CD4-positive, alpha-beta T cell (primary cell): Measurements from ENCODE around the gene SUV39H2. TPM values are rescaled to one million over a fixed set of nuclear protein-coding genes. Genes with fewer than 3 reads are reported as not detected.

Source experiments
- ATAC-seq: fragments of 200-7000 bp; cut with Tn5 transposase; one replicate; pipeline ENCODE4 v1.10.0; 2022; ENCODE audit warnings: mild to moderate bottlenecking; ENCODE audit not compliant: poor library complexity
- CTCF ChIA-PET: fragments of 350-600 bp; sonication (Branson Sonifier 250); formaldehyde crosslinking; loops from one replicate; lab custom pipeline; 2021; ENCODE audit warnings: antibody characterized with exemption, inconsistent platforms; lab: Charles Lee
- POLR2A ChIA-PET: fragments of 350-600 bp; sonication (Branson Sonifier 250); formaldehyde crosslinking; loops from one replicate; lab custom pipeline; 2021; ENCODE audit warnings: antibody characterized with exemption, inconsistent platforms; lab: Charles Lee
- DNase-seq, 14 experiments: peaks; one replicate each; pipeline ENCODE4 v3.0.0-alpha.2; 2013 to 2020; ENCODE audit warnings: mixed read lengths in 2 of 14
- H3K27ac ChIP-seq, 2 donors: one replicate each; pipeline versions ENCODE4 v1.5.1 to v1.7.0; 2013; ENCODE audit warnings: low read length in 2 of 2, low read depth in 1 of 2, mild to moderate bottlenecking in 1 of 2
- H3K27me3 ChIP-seq, 2 experiments: 1 replicate in 1 of 2; 2 replicates in 1 of 2; pipeline versions ENCODE4 v1.6.1 to v1.7.0; 2013; ENCODE audit warnings: low read length in 2 of 2, control low read depth in 1 of 2, mild to moderate bottlenecking in 1 of 2, moderate library complexity in 1 of 2; ENCODE audit not compliant: insufficient read depth in 2 of 2, control insufficient read depth in 1 of 2
- H3K36me3 ChIP-seq: one replicate; pipeline ENCODE4 v1.6.1; 2013; ENCODE audit warnings: low read length, control low read depth; ENCODE audit not compliant: insufficient read depth
- H3K4me1 ChIP-seq: one replicate; pipeline ENCODE4 v1.6.1; 2013; ENCODE audit warnings: low read length, control low read depth; ENCODE audit not compliant: insufficient read depth
- H3K4me3 ChIP-seq: one replicate; pipeline ENCODE4 v1.5.1; 2013; ENCODE audit warnings: mild to moderate bottlenecking, low read length, moderate library complexity
- H3K9me3 ChIP-seq, 2 experiments: 1 replicate in 1 of 2; 2 replicates in 1 of 2; pipeline versions ENCODE4 v1.6.1 to v1.7.0; 2013; ENCODE audit warnings: low read length in 2 of 2, mild to moderate bottlenecking in 2 of 2, control low read depth in 1 of 2, moderate library complexity in 1 of 2; ENCODE audit not compliant: control insufficient read depth in 1 of 2, insufficient read depth in 1 of 2
- H3K27ac Mint-ChIP-seq: one replicate; pipeline ENCODE4 v1.8.0; 2020; ENCODE audit warnings: mixed read lengths
- H3K27me3 Mint-ChIP-seq: one replicate; pipeline ENCODE4 v1.8.0; 2021; ENCODE audit warnings: mixed read lengths
- H3K36me3 Mint-ChIP-seq: one replicate; pipeline ENCODE4 v1.8.0; 2021; ENCODE audit warnings: low read depth, mixed read lengths
- H3K4me1 Mint-ChIP-seq: one replicate; pipeline ENCODE4 v1.8.0; 2021; ENCODE audit warnings: low read depth, mixed read lengths
- H3K4me3 Mint-ChIP-seq: one replicate; pipeline ENCODE4 v1.8.0; 2020; ENCODE audit warnings: mild to moderate bottlenecking, mixed read lengths
- H3K9me3 Mint-ChIP-seq: one replicate; pipeline ENCODE4 v1.8.0; 2020; ENCODE audit warnings: mixed read lengths
- intact Hi-C, 2 experiments: fragments of 100-400 bp; cut with DNase I in 1 of 2; cut with micrococcal nuclease in 1 of 2; formaldehyde crosslinking; loops; one replicate each; pipeline versions ENCODE4 v1.15.1 to v1.9.0; 2023 to 2025; cut with DNase I, micrococcal nuclease
- total RNA-seq, 174 experiments: library from RNA in 2 of 174; stranded (reverse) in 2 of 174; gene quantifications; one replicate each; pipeline ENCODE4 v1.2.3 and lab custom pipeline; 2021 to 2026
- TF ChIP-seq, protein P1 (sequence below): fragments of 200-600 bp; IDR thresholded peaks from one replicate; pipeline ENCODE4 v1.8.0; 2022; ENCODE audit warnings: antibody characterized with exemption, mild to moderate bottlenecking

The SUV39H2 gene
- total RNA-seq, 2 experiments from 2014 or later: 3.4 to 3.5 TPM

GRCh38 chr10:14843327-14843988, 35.2 kb upstream of the SUV39H2 start:
- Histone ChIP-seq H3K4me3 (no peak overlapping the region), H3K4me1 (peaks cover 9% of the 10 kb centered on the region), H3K9me3 (no peaks in the 10 kb centered on the region), H3K27me3 (no peaks in the 10 kb centered on the region), H3K27ac (no peak overlapping the region), H3K36me3 (peaks cover 62% of the 10 kb centered on the region)
- ChIA-PET POLR2A (no interaction called here), CTCF (interaction anchor here (1.3 kb wide), 1 partner anchor 279 kb away, joined by 3 read pairs; no protein-coding TSS in a partner anchor)
- ATAC-seq: no peak
- Mint-ChIP-seq H3K27me3 (no peaks in the 10 kb centered on the region), H3K36me3 (peaks cover 72% of the 10 kb centered on the region), H3K27ac (no peak overlapping the region), H3K4me1 (peaks cover 30% of the 10 kb centered on the region), H3K4me3 (no peak overlapping the region), H3K9me3 (no peaks in the 10 kb centered on the region)
- intact Hi-C loops: no loop called here
- TF ChIP-seq, protein P1, sequence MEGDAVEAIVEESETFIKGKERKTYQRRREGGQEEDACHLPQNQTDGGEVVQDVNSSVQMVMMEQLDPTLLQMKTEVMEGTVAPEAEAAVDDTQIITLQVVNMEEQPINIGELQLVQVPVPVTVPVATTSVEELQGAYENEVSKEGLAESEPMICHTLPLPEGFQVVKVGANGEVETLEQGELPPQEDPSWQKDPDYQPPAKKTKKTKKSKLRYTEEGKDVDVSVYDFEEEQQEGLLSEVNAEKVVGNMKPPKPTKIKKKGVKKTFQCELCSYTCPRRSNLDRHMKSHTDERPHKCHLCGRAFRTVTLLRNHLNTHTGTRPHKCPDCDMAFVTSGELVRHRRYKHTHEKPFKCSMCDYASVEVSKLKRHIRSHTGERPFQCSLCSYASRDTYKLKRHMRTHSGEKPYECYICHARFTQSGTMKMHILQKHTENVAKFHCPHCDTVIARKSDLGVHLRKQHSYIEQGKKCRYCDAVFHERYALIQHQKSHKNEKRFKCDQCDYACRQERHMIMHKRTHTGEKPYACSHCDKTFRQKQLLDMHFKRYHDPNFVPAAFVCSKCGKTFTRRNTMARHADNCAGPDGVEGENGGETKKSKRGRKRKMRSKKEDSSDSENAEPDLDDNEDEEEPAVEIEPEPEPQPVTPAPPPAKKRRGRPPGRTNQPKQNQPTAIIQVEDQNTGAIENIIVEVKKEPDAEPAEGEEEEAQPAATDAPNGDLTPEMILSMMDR: no peak
- no peak for DNase-seq

- Histone ChIP-seq H3K27me3 (no peaks in the 10 kb centered on the region), H3K4me3 (no peak overlapping the region), H3K36me3 (peaks cover 73% of the 10 kb centered on the region), H3K4me1 (no peaks in the 10 kb centered on the region), H3K27ac (no peak overlapping the region), H3K9me3 (no peaks in the 10 kb centered on the region)
- ChIA-PET CTCF (interaction anchor here (0.7 to 0.9 kb wide), 2 partner anchors 525 to 619 kb away, joined by 3 read pairs; no protein-coding TSS in a partner anchor), POLR2A (interaction anchor here (0.9 kb wide), 1 partner anchor 33 kb away, joined by 3 read pairs; the partner anchor contains the start of gene SUV39H2)
- Mint-ChIP-seq H3K27ac (no peak overlapping the region), H3K4me1 (peaks cover 18% of the 10 kb centered on the region), H3K27me3 (no peaks in the 10 kb centered on the region), H3K4me3 (no peak overlapping the region), H3K9me3 (no peaks in the 10 kb centered on the region), H3K36me3 (peaks cover 82% of the 10 kb centered on the region)
- DNase-seq (no peak), ATAC-seq (no peak)
- intact Hi-C loops: no loop called here
- TF ChIP-seq, protein P1: no peak
Observed at GRCh38 chr10:14844948-14845347, 33.7 kb upstream of the SUV39H2 start.

DNA sequence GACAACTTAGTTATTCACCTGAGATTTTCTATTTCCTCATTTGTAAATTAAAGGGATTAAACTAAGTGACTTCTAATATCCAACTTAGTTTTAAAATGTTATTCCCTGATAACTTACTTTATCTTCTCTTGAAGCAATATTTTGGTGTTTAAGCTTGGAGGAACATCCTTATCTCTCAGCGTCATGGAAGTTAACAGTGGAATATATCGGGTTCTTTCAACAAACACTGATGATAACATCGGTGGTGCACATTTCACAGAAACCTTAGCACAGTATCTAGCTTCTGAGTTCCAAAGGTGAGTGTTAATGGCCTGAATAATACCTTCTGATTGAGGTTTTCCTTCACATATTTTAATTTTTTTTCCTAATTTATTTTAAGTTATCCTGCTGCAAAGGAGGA, 26.4 kb upstream of the SUV39H2 start:
- H3K4me3 ChIP-seq: no peak overlapping the region
- no peaks in the 10 kb centered on the region for H3K9me3 ChIP-seq
- H3K27ac ChIP-seq: no peak overlapping the region
- H3K4me1 Mint-ChIP-seq: no peaks in the 10 kb centered on the region
- H3K4me3 Mint-ChIP-seq: no peak overlapping the region
- H3K9me3 Mint-ChIP-seq: no peaks in the 10 kb centered on the region
- ChIA-PET CTCF (no interaction called here), POLR2A (interaction anchor here (0.6 to 1.1 kb wide), 2 partner anchors 14 to 28 kb away, joined by 3 to 4 read pairs; partner anchors contain the start of genes CDNF, HSPA14 and MSANTD7)
- no peaks in the 10 kb centered on the region for H3K27me3 ChIP-seq
- DNase-seq: no peak
- no peaks in the 10 kb centered on the region for H3K27me3 Mint-ChIP-seq
- intact Hi-C loops: no loop called here
- peaks cover 54% of the 10 kb centered on the region for H3K36me3 ChIP-seq
- peaks cover 89% of the 10 kb centered on the region for H3K36me3 Mint-ChIP-seq
- no peak for ATAC-seq
- H3K4me1 ChIP-seq: no peaks in the 10 kb centered on the region
- H3K27ac Mint-ChIP-seq: no peak overlapping the region
- TF ChIP-seq, protein P1: no peak
